HFFc6 (cell line): ENCODE measurements around the gene EIF4G3. TPM values are rescaled to one million over a fixed set of nuclear protein-coding genes. Genes with fewer than 3 reads are reported as not detected.

Experiments
- DNase-seq: peaks from one replicate; pipeline ENCODE4 v3.0.0-alpha.2; 2018
- H3K27ac Mint-ChIP-seq: 2 replicates; pipeline ENCODE4 v1.8.0; 2020; ENCODE audit warnings: mild to moderate bottlenecking, mixed read lengths
- H3K27me3 Mint-ChIP-seq: 2 replicates; pipeline ENCODE4 v1.8.0; 2021; ENCODE audit warnings: mild to moderate bottlenecking, moderate library complexity, mixed read lengths; ENCODE audit not compliant: insufficient read depth
- H3K36me3 Mint-ChIP-seq: 2 replicates; pipeline ENCODE4 v1.8.0; 2021; ENCODE audit warnings: low read depth, mixed read lengths
- H3K4me1 Mint-ChIP-seq: 2 replicates; pipeline ENCODE4 v1.8.0; 2020; ENCODE audit warnings: low read depth, mixed read lengths
- H3K4me3 Mint-ChIP-seq: 2 replicates; pipeline ENCODE4 v1.8.0; 2020; ENCODE audit warnings: mild to moderate bottlenecking, moderate library complexity, mixed read lengths
- H3K9me3 Mint-ChIP-seq: 2 replicates; pipeline ENCODE4 v1.8.0; 2020; ENCODE audit warnings: mild to moderate bottlenecking, mixed read lengths
- CTCF ChIP-seq: fragments of 200-600 bp; sonication (generic); IDR thresholded peaks from 2 replicates; pipeline ENCODE4 v1.5.0; 2021; ENCODE audit warnings: antibody characterized with exemption, mild to moderate bottlenecking
- total RNA-seq, 6 experiments: library from RNA; stranded (reverse); fragmentation: NEBNext Ultra II Directional; extraction: Animal tissue kit (Norgen Biotek cat#: 25700); gene quantifications; 2 replicates in 1 of 6; 3 replicates in 5 of 6; pipeline ENCODE4 v1.2.3, GENCODE V29; 2021

EIF4G3 gene
- total RNA-seq, 6 experiments from 2014 or later, result 79.5 to 88.6 (median 82.0) TPM

- Mint-ChIP-seq H3K36me3 (peaks cover 9% of the 10 kb centered on the region), H3K27ac (peak overlapping the region; percentile 78; the same call in 1 of the 2 replicates), H3K4me1 (peaks cover 74% of the 10 kb centered on the region), H3K27me3 (peaks cover 3% of the 10 kb centered on the region), H3K4me3 (no peak overlapping the region), H3K9me3 (no peaks in the 10 kb centered on the region)
- no peak for TF ChIP-seq CTCF
- peak; percentile 33 for DNase-seq
Observed at GRCh38 chr1:21152423-21153100, 24.1 kb downstream of the EIF4G3 start.

- Mint-ChIP-seq H3K27ac (peak overlapping the region; percentile 99), H3K4me3 (peak overlapping the region; percentile 72)
Observed at GRCh38 chr1:21149855-21150432, 26.8 kb downstream of the EIF4G3 start.

GRCh38 chr1:21149430-21149854 is 27.3 kb downstream of the EIF4G3 start:
- peak overlapping the region; percentile 72 for H3K4me3 Mint-ChIP-seq
- TF ChIP-seq CTCF, result no peak
- peak; percentile 84 for DNase-seq
- no peaks in the 10 kb centered on the region for H3K9me3 Mint-ChIP-seq
- H3K27ac Mint-ChIP-seq, result peak overlapping the region; percentile 99
- H3K36me3 Mint-ChIP-seq, result peaks cover 4% of the 10 kb centered on the region; the same call in 1 of the 2 replicates
- H3K4me1 Mint-ChIP-seq, result peaks cover 51% of the 10 kb centered on the region
- peaks cover 3% of the 10 kb centered on the region for H3K27me3 Mint-ChIP-seq

More at GRCh38 chr1:21149855-21150432, 26.8 kb downstream of the EIF4G3 start:
- Mint-ChIP-seq H3K27me3 (peaks cover 3% of the 10 kb centered on the region), H3K4me1 (peaks cover 55% of the 10 kb centered on the region), H3K36me3 (peaks cover 4% of the 10 kb centered on the region; the same call in 1 of the 2 replicates), H3K9me3 (no peaks in the 10 kb centered on the region)
- DNase-seq, result peak; percentile 98
- TF ChIP-seq CTCF, result no peak

- no peak for TF ChIP-seq CTCF
- DNase-seq, result no peak
- no peaks in the 10 kb centered on the region for H3K27me3 Mint-ChIP-seq
- H3K9me3 Mint-ChIP-seq, result no peaks in the 10 kb centered on the region
- H3K27ac Mint-ChIP-seq, result no peak overlapping the region
- no peak overlapping the region for H3K4me3 Mint-ChIP-seq
- H3K36me3 Mint-ChIP-seq, result no peaks in the 10 kb centered on the region; the same call in 1 of the 2 replicates
- no peaks in the 10 kb centered on the region; the same call in 1 of the 2 replicates for H3K4me1 Mint-ChIP-seq
Observed at GRCh38 chr1:21143752-21144151, 32.9 kb downstream of the EIF4G3 start.

GRCh38 chr1:21143138-21143537 is 33.6 kb downstream of the EIF4G3 start:
- H3K27ac Mint-ChIP-seq, result no peak overlapping the region
- no peak overlapping the region for H3K4me3 Mint-ChIP-seq
- peaks cover 4% of the 10 kb centered on the region for H3K4me1 Mint-ChIP-seq
- DNase-seq, result no peak
- no peaks in the 10 kb centered on the region for H3K9me3 Mint-ChIP-seq
- no peak for TF ChIP-seq CTCF
- peaks cover 3% of the 10 kb centered on the region for H3K36me3 Mint-ChIP-seq
- no peaks in the 10 kb centered on the region for H3K27me3 Mint-ChIP-seq
